GM15510 (cell line): ENCODE measurements around the gene TMEM174.

Source experiments
- POLR2A ChIP-seq: IDR thresholded peaks from 3 replicates; pipeline ENCODE4 v1.6.1; 2011; ENCODE audit warnings: borderline replicate concordance; ENCODE audit not compliant: insufficient read length; ENCODE audit errors: extremely low read depth

Gene TMEM174, protein sequence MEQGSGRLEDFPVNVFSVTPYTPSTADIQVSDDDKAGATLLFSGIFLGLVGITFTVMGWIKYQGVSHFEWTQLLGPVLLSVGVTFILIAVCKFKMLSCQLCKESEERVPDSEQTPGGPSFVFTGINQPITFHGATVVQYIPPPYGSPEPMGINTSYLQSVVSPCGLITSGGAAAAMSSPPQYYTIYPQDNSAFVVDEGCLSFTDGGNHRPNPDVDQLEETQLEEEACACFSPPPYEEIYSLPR

DNA sequence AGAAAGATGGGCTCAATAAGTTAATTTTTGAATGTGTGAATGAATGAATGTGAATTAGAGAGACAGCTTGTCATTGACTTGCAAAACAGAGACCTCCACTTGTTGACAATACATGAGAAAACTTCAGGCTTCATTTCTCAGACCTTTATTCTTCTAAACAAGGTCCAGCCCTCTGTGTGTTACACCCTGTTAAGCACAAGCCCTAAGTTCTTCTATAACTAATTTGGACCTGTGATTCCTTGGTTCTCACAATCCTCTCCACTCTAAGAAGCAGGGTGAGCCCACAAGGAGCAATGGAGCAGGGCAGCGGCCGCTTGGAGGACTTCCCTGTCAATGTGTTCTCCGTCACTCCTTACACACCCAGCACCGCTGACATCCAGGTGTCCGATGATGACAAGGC, at the start of gene TMEM174:
Gene TMEM174 (plus strand): TSS at position 243 of the 400 bp plus-strand sequence. CDS start 51 bp downstream, at position 294.
- TF ChIP-seq POLR2A, result no peak

DNA sequence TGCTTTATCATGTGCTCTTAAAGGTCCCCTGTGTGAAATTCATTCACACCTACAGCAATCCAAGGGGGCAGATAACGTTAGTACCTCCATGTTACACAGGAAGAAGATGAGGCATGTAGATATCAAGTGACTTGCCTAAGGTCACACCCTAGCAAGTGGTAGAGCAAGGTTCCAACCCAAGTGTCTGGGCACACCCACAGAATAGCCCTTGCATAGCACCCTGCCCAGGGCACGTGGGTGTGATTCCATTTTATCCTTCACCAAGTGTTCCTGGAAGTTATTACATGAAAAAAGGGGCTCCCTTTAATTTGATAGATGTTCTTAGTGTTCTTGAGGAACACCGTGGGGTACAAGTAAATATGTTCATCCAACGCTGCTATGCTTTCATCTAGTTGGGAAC, 47.7 kb upstream of the TMEM174 start:
- TF ChIP-seq POLR2A, result no peak

DNA sequence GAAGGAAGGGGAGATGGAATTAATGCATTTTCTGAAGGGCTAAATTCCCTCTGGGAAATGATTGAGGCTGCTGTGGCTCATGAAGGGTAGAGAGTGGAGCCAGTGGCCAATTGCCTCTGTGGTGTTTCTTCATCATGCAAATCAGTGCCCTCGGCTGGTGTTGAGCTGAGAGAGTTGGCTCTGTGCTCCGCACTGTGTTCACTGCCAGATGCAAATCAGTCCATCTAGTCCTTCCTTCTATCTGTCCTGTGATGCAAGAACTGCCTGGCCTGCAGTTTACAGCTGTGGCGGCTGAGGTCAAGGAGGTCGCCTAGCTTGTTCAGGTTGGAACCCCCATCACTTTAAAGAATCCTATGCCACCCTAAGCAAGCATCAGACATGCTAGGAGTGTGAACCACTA, 46.6 kb upstream of the TMEM174 start:
- TF ChIP-seq POLR2A, result no peak

DNA sequence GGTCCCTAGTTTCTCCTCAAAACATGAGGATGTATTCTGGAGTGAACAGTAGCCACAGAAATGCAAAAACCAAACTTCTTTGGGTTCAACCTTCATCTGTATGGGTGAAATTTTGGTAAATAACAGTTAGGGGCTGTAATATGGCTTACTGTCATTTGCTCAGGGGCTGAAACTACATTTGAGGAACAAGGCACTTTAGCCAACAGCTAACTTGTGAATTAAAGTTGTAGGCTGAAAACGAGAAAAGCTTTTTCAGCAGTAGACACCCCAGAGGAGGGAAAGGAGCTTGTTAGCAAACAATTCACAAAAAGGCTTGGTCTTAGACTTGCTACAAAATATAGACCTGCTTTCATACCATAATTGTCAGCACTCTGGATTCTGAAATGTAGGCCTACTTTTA, 46.0 kb upstream of the TMEM174 start:
- no peak for TF ChIP-seq POLR2A

DNA sequence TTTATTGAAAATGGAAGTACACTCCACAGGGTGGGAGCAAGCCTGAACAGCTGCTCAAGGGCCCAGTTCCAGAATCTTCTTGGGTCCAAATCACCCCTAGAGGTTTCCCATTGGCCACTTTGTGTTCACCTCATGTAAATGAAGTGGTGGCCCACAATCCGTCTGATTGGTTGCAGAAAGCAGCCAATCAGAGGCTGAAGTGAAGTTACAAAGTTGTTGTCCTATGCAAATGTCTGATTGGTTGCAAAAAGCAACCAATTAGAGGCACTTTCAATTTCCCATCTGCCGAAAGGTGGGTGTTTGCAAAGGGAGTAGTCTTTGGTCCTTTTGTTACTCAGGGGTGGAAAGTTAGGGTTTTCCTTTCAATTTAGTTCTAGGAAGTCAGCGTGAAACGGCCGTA, 43.9 kb upstream of the TMEM174 start:
- no peak for TF ChIP-seq POLR2A

DNA sequence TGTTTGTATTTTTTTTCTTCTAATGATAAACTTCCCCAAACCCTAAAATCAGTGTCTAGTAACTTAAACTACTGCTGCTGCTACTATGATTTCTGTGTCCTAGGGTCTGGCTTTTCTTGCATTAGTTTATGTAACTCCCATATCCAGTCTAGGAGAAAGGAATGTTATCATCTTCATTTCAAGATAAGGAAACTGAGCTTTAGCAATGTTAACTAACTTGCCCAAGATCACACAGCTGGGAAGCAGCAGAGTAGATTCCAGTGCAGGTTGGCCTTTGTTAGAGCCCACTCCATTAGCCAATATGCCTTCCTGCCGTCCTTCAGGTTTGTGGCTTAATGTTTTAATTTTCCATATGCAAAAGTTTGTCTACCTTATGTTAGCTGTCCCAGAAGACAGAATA, 42.2 kb upstream of the TMEM174 start:
- TF ChIP-seq POLR2A, result no peak

DNA sequence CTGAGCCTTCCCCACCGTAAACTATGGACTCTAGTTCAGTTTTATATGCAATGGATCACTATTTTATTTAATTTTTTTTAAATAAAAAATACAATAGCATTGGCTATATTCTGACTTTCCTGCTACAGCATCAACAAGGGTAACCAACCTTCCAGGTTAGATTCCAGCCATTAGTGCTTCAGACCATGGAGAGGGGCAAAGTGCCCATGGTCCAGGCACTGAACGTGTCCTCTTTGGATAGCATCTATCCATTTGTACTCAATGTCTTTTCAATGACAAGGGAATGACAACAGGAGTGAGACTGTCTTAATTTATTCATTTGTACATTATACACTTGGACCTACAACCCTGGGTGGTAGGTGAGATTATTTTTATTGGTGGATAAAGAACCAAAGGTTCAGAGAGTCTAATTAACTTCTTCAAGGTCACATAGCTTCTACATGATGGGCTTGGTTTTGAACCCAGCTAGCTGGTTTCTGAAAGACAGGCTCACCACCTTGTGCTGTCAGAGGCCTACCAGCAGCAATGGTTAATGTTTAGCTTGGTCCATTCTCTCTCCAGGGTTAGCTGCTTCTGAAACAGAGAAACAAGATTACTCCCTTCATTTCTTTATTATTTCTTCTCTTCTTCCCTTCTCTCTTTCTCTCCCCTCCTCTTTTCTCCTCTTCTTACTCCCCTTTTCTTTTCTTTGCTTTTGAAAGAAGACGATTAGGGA, 41.1 kb upstream of the TMEM174 start:
- TF ChIP-seq POLR2A, result no peak

DNA sequence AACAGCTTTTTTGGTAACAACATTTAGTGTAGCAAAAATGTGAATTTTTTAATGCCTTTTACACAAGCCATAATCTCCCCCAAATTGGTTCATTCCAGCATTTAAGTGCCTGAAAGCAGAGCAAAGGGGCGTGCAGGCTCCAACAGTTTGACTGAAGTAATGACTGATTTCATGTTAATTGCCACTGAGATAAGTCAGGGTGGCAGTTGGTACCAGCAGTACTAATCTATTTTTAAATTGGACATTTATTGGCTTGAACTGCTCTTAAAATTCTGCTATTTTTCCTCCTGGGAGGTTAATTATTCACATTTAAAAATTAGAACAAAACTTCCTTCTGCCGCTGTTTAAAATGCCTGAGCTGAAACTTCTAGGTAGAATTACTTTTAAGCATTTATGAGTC, 40.2 kb upstream of the TMEM174 start:
- TF ChIP-seq POLR2A, result no peak

DNA sequence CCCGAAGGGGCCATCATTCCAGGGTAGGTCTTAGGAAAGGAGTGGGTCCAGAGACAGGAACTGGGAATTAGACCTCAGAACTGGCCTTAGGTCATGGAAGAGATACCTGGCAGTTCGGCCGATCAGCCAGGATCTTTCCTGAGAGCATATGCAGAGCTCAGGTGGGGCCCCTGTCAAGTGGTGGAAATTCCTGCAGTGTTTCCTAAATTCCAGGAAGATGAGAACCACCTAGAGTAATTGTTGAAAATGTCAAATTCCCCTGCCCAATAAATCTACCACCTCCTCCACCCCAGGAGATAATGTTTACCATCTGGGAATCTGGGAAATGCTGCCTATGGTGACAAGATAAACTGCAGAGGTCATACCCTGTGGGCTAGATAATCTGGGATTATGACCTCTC, 38.0 kb upstream of the TMEM174 start:
- TF ChIP-seq POLR2A, result no peak

DNA sequence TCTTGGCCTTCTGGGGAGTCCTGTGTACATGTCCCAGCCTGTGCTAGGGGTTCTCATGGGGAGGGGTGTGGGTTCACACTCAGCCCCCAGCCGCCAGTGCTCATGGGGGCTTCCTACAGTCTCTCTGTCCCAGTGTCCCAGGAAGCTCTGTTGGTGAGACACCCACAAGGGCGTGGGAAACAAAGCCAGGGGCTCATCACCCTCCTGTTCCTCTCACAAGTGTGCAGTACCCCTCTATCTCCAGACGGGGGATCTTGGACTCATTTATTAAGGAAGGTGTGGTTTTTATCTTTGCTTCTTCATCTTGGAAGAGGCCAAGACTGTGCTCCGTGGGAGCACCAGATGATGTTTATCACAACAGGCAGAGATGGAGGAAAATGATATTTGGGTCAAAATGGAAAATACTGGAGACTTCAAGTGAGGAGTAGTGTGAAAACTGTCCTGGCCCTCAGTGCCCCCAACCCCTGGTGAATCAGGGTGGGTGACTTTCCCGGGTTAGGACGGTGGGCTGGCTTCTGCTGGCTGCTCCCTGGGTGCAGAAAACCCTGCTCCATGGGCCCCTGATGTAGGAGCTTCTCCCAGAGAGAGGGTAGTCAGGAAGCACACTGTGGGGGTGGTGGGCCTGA, 37.5 kb upstream of the TMEM174 start:
- no peak for TF ChIP-seq POLR2A

DNA sequence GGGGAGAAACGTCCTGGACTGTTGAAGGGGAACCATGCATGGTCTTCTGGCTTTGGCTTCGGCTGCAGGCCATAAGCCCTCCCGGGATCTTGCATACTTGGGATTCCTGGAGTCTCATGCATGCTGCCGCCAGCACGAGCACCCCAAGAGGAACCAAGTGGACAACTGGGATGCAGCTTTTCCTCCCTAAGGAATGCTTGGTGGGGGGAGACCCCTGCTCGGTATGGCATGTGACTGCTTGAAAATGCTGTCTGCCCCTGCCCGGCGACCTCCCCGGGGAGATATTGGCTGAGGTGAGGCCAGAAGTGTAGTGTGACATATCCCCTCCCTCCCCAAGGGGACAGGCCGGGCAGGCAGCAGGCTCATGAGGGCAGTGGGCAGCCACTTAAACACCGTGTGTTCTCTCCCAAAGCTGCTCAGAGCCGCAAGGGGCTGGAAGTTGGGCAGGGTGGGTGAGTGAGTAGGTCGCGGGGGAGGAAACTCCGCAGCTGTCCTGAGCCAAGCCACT, 36.9 kb upstream of the TMEM174 start:
- no peak for TF ChIP-seq POLR2A

DNA sequence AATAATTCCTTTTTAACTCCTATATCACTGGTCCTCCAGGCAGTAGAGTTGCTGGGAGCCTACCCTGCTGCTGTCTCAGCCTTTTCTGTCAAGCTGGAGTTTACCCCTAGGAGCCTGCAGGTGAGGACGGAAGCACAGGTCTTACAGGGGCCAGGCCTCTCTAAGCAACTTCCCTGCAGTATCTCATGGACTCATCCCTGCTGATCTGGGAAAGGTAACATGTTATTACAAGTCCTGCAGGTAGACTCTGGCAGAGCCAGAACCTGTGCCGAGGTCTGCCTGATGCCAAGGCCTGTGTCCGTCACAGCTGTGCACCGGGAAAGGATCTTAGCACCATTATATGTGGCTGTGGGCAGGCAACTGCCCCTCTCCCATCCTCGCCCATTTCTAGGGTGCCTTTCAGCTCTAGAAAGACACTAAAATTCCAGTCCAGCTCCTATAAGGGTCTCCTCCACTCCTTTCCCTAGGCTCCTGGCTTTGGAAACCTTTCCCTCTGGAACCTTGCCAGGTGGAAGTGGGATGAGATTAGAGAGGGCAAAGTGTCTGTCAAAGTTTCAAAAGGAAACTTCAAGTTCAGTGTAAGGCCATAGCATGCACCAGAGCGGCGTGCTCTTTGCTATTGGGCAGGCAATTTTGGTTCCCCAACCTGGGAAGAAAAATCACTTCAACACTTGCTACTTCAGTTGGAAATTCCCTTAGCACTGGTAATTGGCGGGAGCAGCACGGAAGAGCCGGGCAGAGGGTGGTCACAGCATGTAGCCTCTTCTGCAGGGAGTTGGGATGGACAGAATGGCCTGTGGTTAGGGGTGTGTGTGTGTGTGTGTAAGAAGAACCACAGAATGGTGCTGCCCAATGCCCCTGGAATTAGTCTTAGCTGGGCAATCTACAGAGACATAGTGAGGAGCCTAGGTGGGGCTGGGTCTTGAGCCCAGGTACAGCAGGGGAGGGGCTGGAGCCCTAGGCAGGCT, 35.1 kb upstream of the TMEM174 start:
- TF ChIP-seq POLR2A, result no peak

DNA sequence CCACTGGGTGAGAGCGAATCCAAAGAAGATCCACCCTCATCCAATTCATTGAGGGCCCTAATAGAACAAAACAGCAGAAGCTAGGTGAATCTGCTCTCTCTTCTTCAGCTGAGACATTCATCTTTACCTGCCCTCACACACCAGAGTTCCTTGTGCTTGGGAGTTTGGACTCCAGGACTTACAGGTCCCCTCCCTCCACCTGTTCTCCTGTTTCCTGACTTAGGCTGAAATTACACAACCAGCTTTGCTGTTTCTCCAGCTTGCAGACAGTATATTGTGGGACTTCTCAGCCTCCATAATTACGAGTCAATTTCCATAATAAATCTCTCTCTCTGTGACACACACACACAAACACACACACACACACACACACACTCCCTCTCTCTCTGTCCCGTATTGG, 33.5 kb upstream of the TMEM174 start:
- no peak for TF ChIP-seq POLR2A

DNA sequence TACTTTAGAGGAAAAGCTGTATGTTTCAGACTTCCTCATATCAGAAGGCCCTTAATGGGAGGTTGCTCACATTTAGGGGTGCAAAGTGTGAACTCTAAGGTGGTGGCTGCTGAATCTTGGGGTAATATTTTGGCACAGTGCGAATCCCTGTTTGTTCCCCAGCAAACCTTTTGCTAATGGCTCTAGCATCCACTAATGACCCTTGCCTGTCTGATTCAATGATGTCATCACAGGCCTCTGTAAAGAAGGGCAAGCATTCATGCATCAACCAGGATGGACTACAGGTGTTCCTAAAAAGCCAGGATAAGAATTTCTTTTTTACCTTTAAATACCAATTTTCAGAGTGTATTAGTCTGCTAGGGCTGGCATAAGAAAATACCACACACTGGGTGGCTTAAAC, 32.2 kb upstream of the TMEM174 start:
- no peak for TF ChIP-seq POLR2A
